Measurements from ENCODE around the gene ZC3H7A.

GRCh38 chr16:11781773-11782172 lies 15.3 kb downstream of the ZC3H7A start:
- TF ChIP-seq JUND (IDR thresholded peaks at IDR 0.05; ENCODE audit: low read depth, low read length) (no peak), CEBPB (IDR thresholded peaks at IDR 0.05; ENCODE audit: borderline replicate concordance in 1 of 2, low read depth in 2 of 2, low read length in 2 of 2) (no peak), POLR2A (IDR thresholded peaks at IDR 0.05; ENCODE audit: low read depth, low read length) (no peak), RELA (IDR thresholded peaks at IDR 0.05; ENCODE audit: borderline replicate concordance, partially characterized antibody) (no peak), MAX (IDR thresholded peaks at IDR 0.05; ENCODE audit: low read depth, low read length) (no peak), SMC3 (IDR thresholded peaks at IDR 0.05; ENCODE audit: borderline replicate concordance, low read length) (no peak), SREBF2 (IDR thresholded peaks at IDR 0.05; ENCODE audit: low read length) (no peak), ASH2L (IDR thresholded peaks at IDR 0.05; ENCODE audit: borderline replicate concordance, low read depth) (no peak), REST (IDR thresholded peaks at IDR 0.05; ENCODE audit: low read depth, low read length) (no peak)
- TF ChIP-seq, protein P1, sequence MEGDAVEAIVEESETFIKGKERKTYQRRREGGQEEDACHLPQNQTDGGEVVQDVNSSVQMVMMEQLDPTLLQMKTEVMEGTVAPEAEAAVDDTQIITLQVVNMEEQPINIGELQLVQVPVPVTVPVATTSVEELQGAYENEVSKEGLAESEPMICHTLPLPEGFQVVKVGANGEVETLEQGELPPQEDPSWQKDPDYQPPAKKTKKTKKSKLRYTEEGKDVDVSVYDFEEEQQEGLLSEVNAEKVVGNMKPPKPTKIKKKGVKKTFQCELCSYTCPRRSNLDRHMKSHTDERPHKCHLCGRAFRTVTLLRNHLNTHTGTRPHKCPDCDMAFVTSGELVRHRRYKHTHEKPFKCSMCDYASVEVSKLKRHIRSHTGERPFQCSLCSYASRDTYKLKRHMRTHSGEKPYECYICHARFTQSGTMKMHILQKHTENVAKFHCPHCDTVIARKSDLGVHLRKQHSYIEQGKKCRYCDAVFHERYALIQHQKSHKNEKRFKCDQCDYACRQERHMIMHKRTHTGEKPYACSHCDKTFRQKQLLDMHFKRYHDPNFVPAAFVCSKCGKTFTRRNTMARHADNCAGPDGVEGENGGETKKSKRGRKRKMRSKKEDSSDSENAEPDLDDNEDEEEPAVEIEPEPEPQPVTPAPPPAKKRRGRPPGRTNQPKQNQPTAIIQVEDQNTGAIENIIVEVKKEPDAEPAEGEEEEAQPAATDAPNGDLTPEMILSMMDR (IDR thresholded peaks at IDR 0.05 in 2 of 3, conservative IDR thresholded peaks at IDR 0.05 in 1 of 3; ENCODE audit: control insufficient read depth in 2 of 3, extremely low read depth in 1 of 3, insufficient read depth in 1 of 3, low read depth in 3 of 3, low read length in 3 of 3), result no peak
